ENCODE results near the gene GSE1.

Gene GSE1

DNA sequence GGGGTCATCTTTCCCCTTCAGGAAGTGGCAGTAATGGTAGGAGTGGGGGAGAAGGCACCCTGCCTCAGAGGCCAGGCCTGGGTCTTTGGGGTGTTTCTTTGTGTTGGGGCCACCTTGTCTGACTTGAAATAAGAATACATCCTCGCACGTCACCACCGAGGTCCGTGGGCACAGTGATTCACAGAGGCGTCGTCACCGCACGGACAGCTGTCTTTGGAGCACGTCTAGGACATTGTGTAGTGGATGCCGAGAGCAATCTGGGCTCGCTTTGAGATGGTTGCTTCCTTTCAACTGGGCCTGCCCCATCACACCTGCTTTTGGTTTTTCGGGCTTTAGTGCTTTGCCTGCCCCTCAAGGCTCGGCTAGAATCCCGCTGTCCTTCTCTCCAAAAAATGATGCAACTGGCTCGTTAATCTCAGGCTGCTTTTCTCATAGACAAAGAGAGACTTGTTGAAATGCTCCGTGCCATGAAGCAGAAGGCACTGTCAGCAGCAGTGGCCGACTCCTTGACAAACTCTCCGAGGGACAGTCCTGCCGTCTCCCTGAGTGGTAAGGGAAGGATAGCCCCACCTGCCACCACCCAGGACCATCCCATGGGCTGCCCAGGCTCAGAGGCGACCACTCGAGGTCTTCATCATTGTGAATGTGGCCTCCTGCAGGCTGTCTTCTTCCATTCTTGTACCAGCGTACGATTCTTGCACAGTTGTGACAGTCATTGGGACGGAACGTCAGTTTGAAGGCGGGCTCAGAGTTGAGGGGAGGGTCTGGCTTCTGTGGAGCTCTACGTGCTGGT lies 51.7 kb downstream of the GSE1 start:
- H3K27ac ChIP-seq: no peak overlapping the region
- TF ChIP-seq, protein P1, sequence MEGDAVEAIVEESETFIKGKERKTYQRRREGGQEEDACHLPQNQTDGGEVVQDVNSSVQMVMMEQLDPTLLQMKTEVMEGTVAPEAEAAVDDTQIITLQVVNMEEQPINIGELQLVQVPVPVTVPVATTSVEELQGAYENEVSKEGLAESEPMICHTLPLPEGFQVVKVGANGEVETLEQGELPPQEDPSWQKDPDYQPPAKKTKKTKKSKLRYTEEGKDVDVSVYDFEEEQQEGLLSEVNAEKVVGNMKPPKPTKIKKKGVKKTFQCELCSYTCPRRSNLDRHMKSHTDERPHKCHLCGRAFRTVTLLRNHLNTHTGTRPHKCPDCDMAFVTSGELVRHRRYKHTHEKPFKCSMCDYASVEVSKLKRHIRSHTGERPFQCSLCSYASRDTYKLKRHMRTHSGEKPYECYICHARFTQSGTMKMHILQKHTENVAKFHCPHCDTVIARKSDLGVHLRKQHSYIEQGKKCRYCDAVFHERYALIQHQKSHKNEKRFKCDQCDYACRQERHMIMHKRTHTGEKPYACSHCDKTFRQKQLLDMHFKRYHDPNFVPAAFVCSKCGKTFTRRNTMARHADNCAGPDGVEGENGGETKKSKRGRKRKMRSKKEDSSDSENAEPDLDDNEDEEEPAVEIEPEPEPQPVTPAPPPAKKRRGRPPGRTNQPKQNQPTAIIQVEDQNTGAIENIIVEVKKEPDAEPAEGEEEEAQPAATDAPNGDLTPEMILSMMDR (conservative IDR thresholded peaks at IDR 0.05): no peak
- no peak for TF ChIP-seq ZFX (IDR thresholded peaks at IDR 0.05)

- no peak for TF ChIP-seq ZFX (IDR thresholded peaks at IDR 0.05)
- TF ChIP-seq, protein P1 (conservative IDR thresholded peaks at IDR 0.05): no peak
- H3K27ac ChIP-seq: no peak overlapping the region
These were observed 52.2 kb downstream of the GSE1 start for GRCh38 chr16:85665373-85665740.

DNA sequence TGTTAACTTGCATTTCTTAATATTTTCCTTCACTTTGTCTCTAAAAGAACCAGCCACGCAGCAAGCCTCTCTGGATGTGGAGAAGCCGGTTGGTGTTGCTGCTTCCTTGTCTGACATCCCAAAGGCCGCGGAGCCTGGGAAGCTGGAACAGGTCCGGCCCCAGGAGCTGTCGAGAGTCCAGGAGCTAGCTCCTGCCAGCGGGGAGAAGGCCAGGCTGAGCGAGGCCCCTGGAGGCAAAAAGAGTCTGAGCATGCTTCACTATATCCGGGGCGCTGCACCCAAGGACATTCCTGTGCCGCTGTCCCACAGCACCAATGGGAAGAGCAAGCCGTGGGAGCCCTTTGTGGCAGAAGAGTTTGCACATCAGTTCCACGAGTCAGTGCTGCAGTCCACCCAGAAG lies 52.8 kb downstream of the GSE1 start:
- TF ChIP-seq ZFX (IDR thresholded peaks at IDR 0.05): no peak
- TF ChIP-seq, protein P1 (conservative IDR thresholded peaks at IDR 0.05): no peak
- H3K27ac ChIP-seq: no peak overlapping the region

DNA sequence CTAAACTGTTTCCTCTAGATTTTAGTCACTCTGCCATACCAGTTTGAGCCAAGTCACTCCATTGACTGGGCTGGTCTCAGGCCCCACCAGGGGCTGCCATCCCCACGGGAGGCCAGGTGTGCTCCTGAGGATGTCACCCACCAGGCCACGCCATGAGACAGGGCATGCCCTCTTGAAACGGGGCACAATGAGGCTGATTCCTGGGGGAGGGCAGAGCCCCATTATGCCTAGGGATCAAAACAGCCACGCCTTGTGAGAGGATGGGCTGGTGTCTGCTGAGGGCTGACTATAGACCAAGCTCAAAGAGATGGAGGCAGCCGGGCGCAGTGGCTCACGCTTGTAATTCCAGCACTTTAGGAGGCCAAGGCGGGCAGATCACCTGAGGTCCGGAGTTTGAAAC lies 54.1 kb downstream of the GSE1 start:
- no peak overlapping the region for H3K27ac ChIP-seq
- TF ChIP-seq ZFX (IDR thresholded peaks at IDR 0.05): no peak
- TF ChIP-seq, protein P1 (conservative IDR thresholded peaks at IDR 0.05): no peak

DNA sequence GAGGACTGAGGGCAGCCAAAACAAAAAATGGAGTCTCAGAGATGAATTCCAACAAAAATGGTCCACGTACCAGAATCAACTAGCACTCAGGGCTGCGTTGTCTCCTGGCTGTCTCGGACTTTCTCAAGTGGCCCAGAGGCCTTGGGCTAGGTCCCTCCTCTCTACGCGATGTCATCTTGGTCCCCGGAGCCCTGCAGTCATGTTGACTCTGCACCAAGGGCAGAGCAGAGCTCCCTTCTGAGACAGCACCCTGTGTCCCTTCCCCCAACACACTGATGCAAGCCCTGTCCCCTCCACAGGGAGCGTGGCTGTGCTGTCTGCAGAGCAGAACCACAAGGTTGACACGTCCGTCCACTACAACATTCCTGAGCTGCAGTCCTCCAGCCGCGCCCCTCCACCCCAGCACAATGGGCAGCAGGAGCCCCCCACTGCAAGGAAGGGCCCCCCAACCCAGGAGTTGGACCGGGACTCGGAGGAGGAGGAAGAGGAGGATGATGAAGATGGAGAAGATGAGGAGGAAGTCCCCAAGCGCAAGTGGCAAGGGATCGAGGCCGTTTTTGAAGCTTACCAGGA lies 54.8 kb downstream of the GSE1 start:
- TF ChIP-seq, protein P1 (conservative IDR thresholded peaks at IDR 0.05): no peak
- TF ChIP-seq ZFX (IDR thresholded peaks at IDR 0.05): no peak
- no peak overlapping the region for H3K27ac ChIP-seq

DNA sequence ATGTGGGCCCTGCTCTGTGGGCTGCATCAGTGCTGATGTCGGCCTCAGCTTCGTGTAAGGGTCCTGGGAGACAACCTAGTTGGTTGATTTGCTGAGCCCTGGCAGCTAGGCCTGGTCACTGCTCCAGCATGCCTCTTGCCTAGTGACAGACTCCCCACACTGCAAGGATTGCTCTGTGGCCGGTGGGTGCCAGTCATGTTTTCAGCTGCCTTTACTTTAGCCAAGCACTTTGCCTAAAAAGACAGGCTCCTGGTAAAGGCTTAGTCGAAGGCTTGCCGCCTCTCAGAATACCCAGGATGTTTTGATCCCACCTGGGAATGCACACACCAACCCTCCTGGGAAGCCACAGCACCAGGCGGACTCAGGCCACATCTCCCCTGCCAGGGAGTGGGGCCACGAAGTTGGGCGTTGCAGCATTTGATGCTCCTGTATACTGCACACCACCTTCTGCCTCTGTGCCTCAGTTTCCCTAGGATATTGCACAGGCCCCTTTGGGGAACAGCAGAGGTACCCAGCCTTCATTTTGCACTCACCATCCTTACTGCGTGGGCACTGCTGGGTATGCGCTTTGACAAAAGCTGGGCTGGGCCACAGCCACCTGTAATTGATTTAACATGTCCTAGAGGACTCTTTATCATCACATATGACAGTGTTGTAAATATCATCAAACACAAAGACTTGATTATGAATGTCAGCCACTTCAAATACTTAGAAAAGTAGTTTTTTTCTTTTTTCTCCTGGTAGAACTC lies 55.7 kb downstream of the GSE1 start:
- no peak for TF ChIP-seq ZFX (IDR thresholded peaks at IDR 0.05)
- TF ChIP-seq, protein P1 (conservative IDR thresholded peaks at IDR 0.05): no peak
- no peak overlapping the region for H3K27ac ChIP-seq

GRCh38 chr16:85670840-85671239 lies 57.7 kb downstream of the GSE1 start:
- TF ChIP-seq ZFX (IDR thresholded peaks at IDR 0.05): no peak
- TF ChIP-seq, protein P1 (conservative IDR thresholded peaks at IDR 0.05): no peak
- H3K27ac ChIP-seq: no peak overlapping the region

Measured in C4-2B (cell line).